ENCODE measurements around the gene ACLY.

GRCh38 chr17:41823580-41823979, 95.2 kb downstream of the ACLY start:
- TF ChIP-seq POLR2A (IDR thresholded peaks at IDR 0.05) (no peak), CTCF (IDR thresholded peaks at IDR 0.05) (no peak)

Data from heart left ventricle (tissue), 13 donors.